Bronchial epithelial cell (primary cell): ENCODE results near the gene FNDC3B. TPM values are rescaled to one million over a fixed set of nuclear protein-coding genes. Genes with fewer than 3 reads are reported as not detected.

Source experiments
- DNase-seq: peaks from one replicate; pipeline ENCODE4 v3.0.0-alpha.2; 2010; ENCODE audit warnings: low read depth
- FAIRE-seq: peaks from 2 replicates; lab custom pipeline; 2011; peaks lifted over from hg19 to GRCh38; lab: Jason Lieb, UNC
- H3K27me3 ChIP-seq: 2 replicates; pipeline ENCODE4 v1.5.1; 2011; ENCODE audit warnings: low read length; ENCODE audit not compliant: control insufficient read depth, insufficient read depth
- H3K36me3 ChIP-seq: 2 replicates; pipeline ENCODE4 v1.5.1; 2011; ENCODE audit warnings: low read length; ENCODE audit not compliant: control insufficient read depth, insufficient read depth
- H3K4me3 ChIP-seq: 2 replicates; pipeline ENCODE4 v1.5.1; 2011; ENCODE audit warnings: mild to moderate bottlenecking, low read depth, low read length, control low read depth
- total RNA-seq: library from RNA; depleted of rRNA; stranded (reverse); fragments of >200 nt; gene quantifications from 2 replicates; pipeline ENCODE4 v1.2.1, GENCODE V29; 2014
- TF ChIP-seq, protein P1 (sequence below): IDR thresholded peaks from 2 replicates; pipeline ENCODE4 v1.5.1; 2011; ENCODE audit warnings: mild to moderate bottlenecking, moderate library complexity, low read length, control low read depth, inconsistent platforms; ENCODE audit not compliant: insufficient read depth, severe bottlenecking

Gene FNDC3B
- total RNA-seq, 1 donor from 2014 or later, result 39.2 TPM

DNA sequence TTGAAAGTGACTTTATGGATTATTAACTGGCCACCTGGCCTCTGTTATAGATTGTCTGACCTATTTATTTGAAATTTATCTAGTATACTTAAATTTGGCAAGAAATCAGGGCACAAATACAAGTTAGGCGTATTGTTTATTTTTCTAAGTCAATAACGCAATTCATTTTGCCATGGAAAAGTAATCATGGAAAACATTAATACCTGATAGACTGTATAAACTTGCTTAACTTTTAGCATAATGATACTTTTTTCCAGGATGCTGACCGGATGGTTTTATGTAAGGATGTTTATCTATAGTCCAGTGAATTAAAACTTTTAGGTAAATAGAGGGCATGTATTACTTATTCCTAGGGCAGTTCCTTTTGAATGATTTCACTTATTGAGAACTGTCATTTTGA is 20.2 kb downstream of the FNDC3B start:
- Histone ChIP-seq H3K4me3 (no peak overlapping the region), H3K27me3 (no peaks in the 10 kb centered on the region), H3K36me3 (peaks cover 1% of the 10 kb centered on the region)
- TF ChIP-seq, protein P1, sequence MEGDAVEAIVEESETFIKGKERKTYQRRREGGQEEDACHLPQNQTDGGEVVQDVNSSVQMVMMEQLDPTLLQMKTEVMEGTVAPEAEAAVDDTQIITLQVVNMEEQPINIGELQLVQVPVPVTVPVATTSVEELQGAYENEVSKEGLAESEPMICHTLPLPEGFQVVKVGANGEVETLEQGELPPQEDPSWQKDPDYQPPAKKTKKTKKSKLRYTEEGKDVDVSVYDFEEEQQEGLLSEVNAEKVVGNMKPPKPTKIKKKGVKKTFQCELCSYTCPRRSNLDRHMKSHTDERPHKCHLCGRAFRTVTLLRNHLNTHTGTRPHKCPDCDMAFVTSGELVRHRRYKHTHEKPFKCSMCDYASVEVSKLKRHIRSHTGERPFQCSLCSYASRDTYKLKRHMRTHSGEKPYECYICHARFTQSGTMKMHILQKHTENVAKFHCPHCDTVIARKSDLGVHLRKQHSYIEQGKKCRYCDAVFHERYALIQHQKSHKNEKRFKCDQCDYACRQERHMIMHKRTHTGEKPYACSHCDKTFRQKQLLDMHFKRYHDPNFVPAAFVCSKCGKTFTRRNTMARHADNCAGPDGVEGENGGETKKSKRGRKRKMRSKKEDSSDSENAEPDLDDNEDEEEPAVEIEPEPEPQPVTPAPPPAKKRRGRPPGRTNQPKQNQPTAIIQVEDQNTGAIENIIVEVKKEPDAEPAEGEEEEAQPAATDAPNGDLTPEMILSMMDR, result no peak
- FAIRE-seq (no peak), DNase-seq (no peak)

DNA sequence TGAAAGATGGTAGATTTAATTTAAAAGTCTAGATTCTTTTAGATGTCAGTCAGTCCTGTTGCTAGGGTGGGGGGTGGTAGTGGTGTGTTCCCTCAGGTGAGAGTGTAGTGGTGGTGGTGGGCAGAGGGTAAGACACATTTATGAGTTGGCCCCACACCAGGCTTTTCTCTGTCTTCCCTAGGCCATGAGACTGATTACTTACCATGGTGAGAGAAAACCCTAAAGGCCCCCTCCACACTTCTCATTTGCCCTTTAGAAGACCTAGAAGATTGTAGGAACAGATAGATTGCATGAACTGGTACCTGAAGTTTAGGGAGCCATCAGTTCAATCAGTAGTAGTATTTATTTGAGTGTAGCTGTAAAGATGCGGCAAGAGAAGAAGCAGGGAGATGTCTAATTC is 20.9 kb downstream of the FNDC3B start:
- TF ChIP-seq, protein P1, result no peak
- H3K36me3 ChIP-seq, result peaks cover 1% of the 10 kb centered on the region
- FAIRE-seq, result no peak

DNA sequence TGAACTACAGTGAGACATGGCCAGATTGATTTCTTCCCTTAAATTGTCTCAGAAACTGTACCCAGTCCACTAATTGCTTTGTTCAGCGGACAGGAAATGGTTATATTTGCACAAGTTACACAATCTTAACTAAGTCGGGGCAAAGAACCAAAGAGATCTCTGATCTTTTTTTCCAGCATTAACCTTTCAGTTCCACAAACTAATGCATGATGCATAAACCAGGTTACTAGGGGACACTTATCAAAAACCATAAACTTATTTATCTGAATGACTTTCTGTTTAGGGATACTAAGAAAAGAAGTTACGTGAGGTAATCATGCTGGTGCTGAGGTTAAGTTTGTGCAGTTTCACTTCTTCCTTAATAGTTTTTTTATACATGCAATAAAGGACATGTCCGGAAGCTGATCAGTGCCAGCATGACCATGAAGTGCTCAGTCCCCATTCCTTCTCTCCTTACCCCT is 22.4 kb downstream of the FNDC3B start:
- FAIRE-seq (no peak), DNase-seq (peak; percentile 65)
- Histone ChIP-seq H3K4me3 (no peak overlapping the region), H3K27me3 (no peaks in the 10 kb centered on the region), H3K36me3 (peaks cover 1% of the 10 kb centered on the region)
- TF ChIP-seq, protein P1, result no peak

More for the DNA sequence above, 20.9 kb downstream of the FNDC3B start:
- Histone ChIP-seq H3K27me3 (no peaks in the 10 kb centered on the region), H3K4me3 (no peak overlapping the region)
- no peak for DNase-seq

DNA sequence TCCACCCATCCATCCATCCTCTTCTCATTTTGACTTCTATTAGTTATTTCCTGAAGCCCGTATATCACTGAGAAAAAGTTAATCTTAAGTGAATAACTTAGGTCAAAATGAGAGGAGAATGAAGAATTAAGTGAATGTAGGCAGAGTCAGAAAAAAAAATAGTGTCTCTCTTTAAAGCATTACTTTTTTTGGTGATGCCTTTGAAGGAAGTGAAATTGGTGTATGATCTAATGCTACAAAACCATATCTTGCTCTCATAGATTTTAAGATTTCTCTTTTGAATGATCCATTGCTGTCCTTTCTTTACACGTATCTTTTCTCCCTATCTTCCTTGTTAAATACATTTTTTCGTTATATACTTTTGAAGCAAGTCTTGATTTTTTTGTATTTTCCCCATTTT is 23.4 kb downstream of the FNDC3B start:
- H3K36me3 ChIP-seq, result peaks cover 2% of the 10 kb centered on the region
- FAIRE-seq, result no peak

DNA sequence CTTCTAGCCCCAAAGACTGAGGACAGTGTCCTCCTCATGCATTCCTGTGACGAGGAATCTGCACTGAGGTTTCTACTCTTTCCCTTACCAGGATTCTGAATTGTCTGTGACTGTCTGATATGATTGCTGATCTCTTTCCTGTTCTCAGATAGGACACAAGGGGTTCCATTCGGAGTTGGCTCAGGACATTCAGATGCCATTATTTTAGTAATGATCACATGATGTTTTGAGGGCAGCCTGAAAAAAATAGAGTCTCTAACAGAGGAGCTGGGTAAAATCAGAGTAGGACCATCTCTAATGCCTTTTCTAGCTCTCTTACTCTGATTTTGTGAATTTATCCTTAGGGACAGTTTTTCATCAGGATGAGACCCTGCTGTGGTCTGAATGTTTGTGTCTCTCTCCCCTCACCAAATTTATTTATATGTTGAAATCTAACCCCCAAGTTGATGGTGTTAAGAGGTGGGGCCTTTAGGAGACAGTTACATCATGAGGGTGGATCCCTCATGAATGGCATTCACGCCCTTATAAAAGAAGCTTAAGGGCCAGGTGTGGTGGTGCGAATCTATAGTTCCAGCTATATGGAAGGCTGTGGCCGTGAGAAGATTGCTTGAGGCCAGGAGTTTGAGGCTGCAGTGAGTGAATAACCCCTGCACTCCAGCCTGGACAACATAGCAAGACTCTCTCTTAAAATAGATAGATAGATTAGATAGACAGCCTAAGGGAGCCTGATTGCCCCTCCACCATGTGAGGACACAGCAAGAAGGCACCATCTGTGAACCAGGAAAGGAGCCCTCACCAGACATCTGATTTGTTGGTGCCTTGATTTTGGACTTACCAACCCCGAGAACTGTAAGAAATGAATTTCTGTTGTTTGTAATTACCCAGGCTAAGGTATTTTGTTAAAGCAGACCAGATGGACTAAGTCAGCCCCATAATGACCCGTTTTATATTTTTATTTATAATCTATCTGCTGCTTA is 24.4 kb downstream of the FNDC3B start:
- Histone ChIP-seq H3K4me3 (no peak overlapping the region), H3K36me3 (peaks cover 3% of the 10 kb centered on the region), H3K27me3 (no peaks in the 10 kb centered on the region)
- TF ChIP-seq, protein P1, result no peak
- FAIRE-seq (no peak), DNase-seq (no peak)

More for the DNA sequence above, 23.4 kb downstream of the FNDC3B start:
- no peak for DNase-seq
- Histone ChIP-seq H3K27me3 (no peaks in the 10 kb centered on the region), H3K4me3 (no peak overlapping the region)
- TF ChIP-seq, protein P1, result no peak
